NCI-H460 (cell line): ENCODE results near the gene SOX5. TPM values are rescaled to one million over a fixed set of nuclear protein-coding genes. Genes with fewer than 3 reads are reported as not detected.

Experiments
- DNase-seq: peaks from one replicate; pipeline ENCODE4 v3.0.0-alpha.2; 2016; ENCODE audit warnings: low read depth; ENCODE audit errors: extremely low read depth
- polyA plus RNA-seq: library from polyadenylated mRNA; depleted of rRNA; stranded (reverse); fragments of >200 nt; gene quantifications from 2 replicates; pipeline ENCODE4 v1.2.3, GENCODE V29; 2014; cell fraction: nucleus; rRNA removed
- total RNA-seq: library from RNA; depleted of rRNA; stranded (reverse); fragments of >200 nt; shearing (Covaris generic); gene quantifications from 2 replicates; pipeline ENCODE4 v1.2.3, GENCODE V29; 2014; rRNA removed

SOX5 gene
- total RNA-seq: not detected in 2 replicates
- polyA plus RNA-seq: not detected in 2 replicates

GRCh38 chr12:23949348-23950209 is at the start of gene SOX5:
Gene SOX5 (minus strand): TSS chr12:23949670. CDS start chr12:23949601, 69 bp downstream.
- DNase-seq: peak; percentile 5

DNA sequence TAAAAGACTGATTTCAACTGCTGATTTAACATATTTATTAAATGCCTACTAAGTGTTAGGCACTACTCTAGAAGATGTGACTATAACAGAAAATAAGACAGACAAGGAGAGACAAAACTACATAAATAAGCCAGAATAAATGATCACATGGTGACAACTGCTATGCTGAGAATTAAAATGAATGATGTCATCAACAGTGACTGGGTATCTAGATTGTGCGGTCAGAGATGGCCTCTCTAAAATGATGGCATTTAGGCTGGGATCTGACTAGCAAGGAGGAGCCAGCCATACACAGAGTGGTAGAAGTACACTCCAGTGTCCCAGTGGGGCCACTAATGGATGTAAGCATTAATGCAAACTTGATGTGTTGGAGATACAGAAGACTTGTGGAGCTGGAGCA is 37.6 kb upstream of the SOX5 start:
- no peak for DNase-seq

DNA sequence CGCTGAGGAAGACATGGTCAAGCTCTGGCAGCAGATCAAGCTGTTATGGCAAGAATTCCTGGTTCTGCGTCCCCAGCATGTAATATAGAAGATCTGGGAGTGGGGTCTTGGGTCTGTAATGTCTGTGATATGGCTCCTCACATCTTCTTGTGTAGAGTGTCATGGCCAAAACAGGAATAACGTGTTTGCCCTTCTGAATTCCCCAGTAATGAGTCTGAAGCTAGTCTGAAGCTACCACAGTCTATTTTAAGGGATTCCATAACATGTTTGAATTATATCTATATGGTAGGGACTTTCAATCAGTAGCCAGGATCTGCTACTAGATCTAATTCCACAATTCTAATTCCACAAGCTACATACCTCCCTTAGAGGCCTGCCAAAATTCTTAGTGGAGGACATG is 31.4 kb upstream of the SOX5 start:
- no peak for DNase-seq

GRCh38 chr12:23964812-23965211 is 15.3 kb upstream of the SOX5 start:
- no peak for DNase-seq

DNA sequence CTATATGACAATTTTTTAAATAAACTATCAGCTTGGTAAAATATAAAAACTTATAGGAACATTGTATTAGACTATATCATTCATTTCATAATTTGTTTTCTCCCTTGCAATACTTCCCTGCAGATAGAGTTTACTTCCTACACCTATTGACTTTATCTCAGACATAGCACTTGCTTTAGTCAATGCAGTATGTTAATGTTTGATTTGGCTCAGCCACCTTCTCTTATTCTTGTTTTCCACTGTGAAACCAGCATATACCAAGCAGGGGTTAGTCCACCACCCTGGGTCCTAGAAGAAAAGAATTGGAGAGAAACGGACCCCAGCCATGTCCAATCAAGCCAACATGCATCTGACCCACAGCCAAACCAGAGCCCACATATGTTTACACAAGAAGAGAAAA is 10.4 kb upstream of the SOX5 start:
- no peak for DNase-seq

- DNase-seq: no peak
Observed at GRCh38 chr12:23954332-23954731, 4.9 kb upstream of the SOX5 start.

DNA sequence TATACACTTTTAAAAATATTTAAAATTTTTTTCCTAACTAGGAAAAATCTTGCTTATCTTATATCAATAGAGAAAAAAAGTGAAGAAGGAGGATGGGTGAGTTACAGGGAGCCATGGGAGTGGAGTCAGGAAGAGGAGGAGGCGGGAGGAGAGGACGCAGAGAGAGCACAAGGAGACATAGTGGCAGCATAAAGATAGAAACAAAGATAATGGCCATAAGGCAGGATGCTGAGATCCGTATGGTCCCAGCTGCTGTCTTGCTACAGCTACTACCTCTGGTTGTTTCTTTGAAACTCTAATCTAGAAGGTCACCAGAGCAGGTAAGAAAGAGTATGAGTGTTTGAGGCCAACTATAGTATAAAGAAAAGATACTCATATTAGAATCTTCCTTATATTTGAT is 2.6 kb upstream of the SOX5 start:
- no peak for DNase-seq

DNA sequence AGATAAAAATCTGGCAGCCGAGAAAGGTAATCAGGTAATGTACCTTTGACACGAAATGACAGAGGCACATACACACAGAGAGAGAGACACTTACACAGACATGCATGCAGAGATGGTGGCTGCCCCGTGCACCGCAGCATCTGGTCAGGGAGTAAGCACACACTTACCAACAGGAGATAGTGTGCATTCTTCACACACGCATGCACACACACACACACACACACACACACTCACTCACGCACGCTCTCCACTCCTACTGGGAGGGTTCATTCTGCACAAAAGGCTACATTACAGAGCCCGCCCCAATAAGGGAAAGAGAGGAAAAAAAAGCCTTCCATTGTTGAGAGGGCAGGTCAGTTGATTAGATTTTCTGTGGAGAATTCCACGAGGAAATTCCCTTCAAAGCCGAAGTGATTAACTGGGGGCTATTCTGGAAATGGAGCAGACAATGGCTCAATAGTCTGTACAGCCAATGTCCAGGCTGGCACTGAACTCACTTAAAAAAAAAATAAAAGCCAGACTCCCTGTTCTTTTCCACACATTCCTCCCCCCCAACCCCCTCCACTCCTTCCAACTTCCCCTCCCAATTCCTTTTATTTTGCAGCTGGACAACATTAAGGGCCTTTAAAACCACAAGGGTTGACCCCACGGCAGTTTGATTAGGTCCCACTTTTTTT is 1.4 kb upstream of the SOX5 start:
- no peak for DNase-seq

- DNase-seq: no peak
Observed at GRCh38 chr12:23950210-23950774, 822 bp upstream of the SOX5 start.

DNA sequence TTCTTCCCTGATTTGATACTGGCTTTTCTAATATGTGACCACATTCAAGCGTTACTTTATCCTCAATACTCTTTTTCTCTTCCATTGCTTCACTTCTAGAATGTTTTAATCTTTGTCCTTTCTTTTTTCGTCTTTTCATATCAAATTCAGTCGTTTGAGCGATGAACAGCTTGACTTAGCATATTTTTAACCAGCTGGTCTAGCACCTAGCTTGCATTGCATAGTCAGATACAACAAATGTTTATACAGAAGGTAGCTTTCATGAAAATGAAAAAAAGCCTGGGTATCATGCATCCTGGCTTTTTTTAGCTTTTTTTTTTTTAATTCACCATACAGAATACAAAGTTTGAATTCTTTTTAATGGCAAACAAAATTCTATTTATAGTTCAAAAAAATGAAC is 1.2 kb downstream of the SOX5 start:
- no peak for DNase-seq

DNA sequence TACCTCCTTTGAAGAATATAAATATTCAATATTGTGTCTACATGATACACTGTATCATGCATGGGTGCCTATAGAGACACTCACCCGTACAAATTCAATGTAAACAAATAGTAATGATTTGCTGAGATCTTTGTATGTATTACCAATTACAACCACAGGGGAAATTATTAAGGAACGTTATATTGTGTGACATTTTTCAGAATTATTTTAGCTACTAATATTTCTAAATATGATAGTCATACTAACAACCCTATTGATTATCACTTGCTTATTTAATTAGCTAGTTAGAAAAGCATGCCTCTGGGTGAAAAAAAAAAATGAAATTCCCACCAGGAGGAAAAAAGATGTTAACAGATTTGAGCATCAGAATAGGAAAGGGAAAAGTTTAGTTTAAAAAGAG is 2.1 kb downstream of the SOX5 start:
- no peak for DNase-seq

DNA sequence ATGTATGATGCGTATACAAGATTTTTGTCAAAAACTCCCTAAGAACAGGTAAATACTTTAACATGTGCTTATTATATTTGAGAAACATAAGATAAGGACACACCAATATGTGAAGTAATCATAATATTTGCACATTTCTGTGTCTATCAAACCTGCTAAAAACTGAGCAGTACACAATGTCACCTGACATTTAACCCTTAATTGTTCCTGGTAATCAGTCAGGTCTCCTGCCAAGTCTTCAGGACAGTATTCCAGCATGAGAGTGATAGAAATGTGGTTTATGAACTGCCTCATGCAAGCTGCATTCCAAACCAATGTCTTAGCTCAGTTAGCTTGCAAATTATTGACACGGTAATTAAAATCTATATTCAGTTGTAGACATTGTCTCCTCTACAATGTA is 4.2 kb downstream of the SOX5 start:
- DNase-seq: no peak

DNA sequence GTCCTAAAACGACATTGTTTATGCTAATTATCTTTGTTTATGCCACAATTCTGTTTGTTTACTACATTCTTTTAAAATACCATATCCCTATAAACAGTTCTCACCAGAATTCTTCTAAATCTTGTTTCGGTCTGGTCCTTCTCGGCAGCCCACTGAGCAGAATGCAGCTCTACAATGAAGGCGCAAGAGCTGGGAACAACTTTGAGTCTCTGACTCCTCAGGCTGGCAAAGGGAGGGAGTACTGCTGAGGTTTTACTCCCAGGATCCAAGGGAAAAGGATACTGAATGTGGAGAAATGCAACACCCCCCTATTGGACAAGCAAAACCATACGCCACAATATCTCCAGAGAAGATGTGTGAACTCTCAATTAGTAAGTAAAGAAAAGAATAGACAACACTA is 5.4 kb downstream of the SOX5 start:
- DNase-seq: no peak

DNA sequence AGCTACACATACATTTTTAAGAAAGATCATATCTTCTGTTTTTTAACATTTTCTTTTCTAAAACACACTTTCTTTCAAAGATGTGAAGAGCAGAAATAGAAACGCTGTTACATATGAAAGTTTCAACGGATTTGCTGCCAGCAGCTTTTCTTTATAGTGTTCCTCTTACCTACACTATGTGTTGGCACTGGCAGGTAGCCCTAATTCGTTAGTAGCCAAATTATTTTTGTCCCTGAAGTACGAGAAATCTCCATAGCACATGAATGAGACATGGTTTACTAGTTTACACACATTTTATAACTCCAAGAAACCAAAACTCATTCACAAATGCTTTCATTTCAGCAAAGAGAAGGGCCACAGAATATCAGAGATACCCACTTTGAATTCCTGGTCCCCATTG is 6.6 kb downstream of the SOX5 start:
- no peak for DNase-seq

- DNase-seq: no peak
Observed at GRCh38 chr12:23941780-23942179, 7.7 kb downstream of the SOX5 start.

GRCh38 chr12:23938422-23938821 is 11.0 kb downstream of the SOX5 start:
- DNase-seq: no peak

DNA sequence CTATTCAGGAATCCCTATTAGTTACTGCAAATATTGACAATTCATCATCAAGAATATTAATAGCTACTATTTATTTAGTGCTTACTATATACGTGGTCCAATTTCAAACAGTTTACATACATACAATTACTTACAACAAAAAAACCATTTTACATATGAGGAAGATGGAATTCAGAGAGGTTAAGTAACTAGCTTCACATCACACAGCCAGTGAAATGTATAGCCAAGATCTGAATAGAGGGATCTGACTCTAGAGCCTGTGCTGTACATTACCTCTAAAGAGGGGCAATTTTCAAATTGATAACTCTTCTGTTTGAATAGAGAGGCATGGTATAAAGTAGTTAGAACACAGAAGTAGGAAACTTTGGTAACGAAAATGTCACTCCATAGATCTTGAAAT is 18.3 kb downstream of the SOX5 start:
- DNase-seq: no peak

- DNase-seq: no peak
Observed at GRCh38 chr12:23930599-23930998, 18.9 kb downstream of the SOX5 start.

- DNase-seq: no peak
Observed at GRCh38 chr12:23929906-23930305, 19.6 kb downstream of the SOX5 start.

DNA sequence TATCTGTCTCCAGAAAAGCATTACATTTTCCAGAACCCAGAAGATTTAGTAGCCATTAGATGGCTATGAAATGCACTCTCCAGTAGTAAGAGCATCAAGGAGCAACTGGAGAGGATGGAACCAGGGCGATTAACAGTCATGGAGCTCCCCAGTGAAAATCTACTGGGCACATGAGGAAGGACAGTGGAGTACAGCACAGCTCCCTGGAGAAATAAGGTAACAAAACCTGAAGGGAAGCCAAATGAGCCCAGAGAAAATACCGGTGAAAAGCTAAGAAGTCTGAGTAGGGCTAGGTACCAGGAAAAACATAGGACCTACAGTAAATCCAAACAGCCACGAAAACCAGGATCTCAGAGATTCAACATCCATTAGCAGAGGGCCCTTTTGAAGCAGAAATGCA is 21.6 kb downstream of the SOX5 start:
- no peak for DNase-seq

DNA sequence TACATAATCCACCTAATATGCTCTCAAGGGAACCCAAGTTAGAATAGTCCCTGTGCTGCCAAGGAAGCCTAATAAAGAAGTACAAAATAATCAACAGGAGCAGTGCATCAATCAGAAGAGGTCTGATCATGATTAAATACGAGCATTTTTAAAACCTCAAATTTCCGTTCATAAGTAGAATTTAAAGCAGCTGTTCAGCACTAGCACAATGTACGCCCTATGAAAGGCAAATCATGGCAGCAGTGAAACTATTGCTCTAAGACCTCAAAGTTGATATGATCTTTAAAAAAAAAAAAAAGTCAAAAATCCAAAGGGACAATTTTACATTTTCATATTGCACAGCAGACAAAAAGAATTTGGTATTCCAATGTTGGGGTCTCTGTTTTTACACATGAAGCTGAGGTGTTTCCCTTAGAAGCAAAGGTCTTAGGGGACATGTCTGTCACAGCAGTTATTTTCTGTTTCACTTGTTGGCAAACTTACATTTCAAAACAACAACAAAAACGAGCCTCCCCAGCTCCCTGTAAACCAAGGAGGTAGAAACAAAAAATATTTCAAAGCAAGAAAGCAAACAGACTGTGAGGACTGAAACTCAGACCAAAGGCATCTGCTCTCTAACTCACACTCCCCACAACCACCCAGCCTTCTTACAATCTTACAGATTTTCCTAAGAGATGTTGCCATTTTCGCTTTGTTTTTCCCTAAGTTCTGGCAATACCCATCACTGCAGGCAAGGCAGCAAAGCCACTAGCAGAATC is 28.2 kb downstream of the SOX5 start:
- DNase-seq: no peak
